Bronchial epithelial cell (primary cell): ENCODE results near the gene EPHA1. TPM values are rescaled to one million over a fixed set of nuclear protein-coding genes. Genes with fewer than 3 reads are reported as not detected.
A peak's percentile ranks its signal among the peaks of the same experiment; 100 is the strongest.
"Not testable (repeated sequence)": the region's sequence is repeated elsewhere in the genome, so short reads cannot be mapped to it uniquely, and the experiment has no call there.

Source experiments
- DNase-seq: peaks from one replicate; pipeline ENCODE4 v3.0.0-alpha.2; 2010; ENCODE audit warnings: low read depth
- FAIRE-seq: peaks from 2 replicates; lab custom pipeline; 2011; peaks lifted over from hg19 to GRCh38; lab: Jason Lieb, UNC
- H3K27me3 ChIP-seq: 2 replicates; pipeline ENCODE4 v1.5.1; 2011; ENCODE audit warnings: low read length; ENCODE audit not compliant: control insufficient read depth, insufficient read depth
- H3K36me3 ChIP-seq: 2 replicates; pipeline ENCODE4 v1.5.1; 2011; ENCODE audit warnings: low read length; ENCODE audit not compliant: control insufficient read depth, insufficient read depth
- H3K4me3 ChIP-seq: 2 replicates; pipeline ENCODE4 v1.5.1; 2011; ENCODE audit warnings: mild to moderate bottlenecking, low read depth, low read length, control low read depth
- total RNA-seq: library from RNA; depleted of rRNA; stranded (reverse); fragments of >200 nt; gene quantifications from 2 replicates; pipeline ENCODE4 v1.2.1, GENCODE V29; 2014
- TF ChIP-seq, protein P1 (sequence below): IDR thresholded peaks from 2 replicates; pipeline ENCODE4 v1.5.1; 2011; ENCODE audit warnings: mild to moderate bottlenecking, moderate library complexity, low read length, control low read depth, inconsistent platforms; ENCODE audit not compliant: insufficient read depth, severe bottlenecking

EPHA1 gene
- total RNA-seq, 1 donor from 2014 or later: 19.0 TPM

DNA sequence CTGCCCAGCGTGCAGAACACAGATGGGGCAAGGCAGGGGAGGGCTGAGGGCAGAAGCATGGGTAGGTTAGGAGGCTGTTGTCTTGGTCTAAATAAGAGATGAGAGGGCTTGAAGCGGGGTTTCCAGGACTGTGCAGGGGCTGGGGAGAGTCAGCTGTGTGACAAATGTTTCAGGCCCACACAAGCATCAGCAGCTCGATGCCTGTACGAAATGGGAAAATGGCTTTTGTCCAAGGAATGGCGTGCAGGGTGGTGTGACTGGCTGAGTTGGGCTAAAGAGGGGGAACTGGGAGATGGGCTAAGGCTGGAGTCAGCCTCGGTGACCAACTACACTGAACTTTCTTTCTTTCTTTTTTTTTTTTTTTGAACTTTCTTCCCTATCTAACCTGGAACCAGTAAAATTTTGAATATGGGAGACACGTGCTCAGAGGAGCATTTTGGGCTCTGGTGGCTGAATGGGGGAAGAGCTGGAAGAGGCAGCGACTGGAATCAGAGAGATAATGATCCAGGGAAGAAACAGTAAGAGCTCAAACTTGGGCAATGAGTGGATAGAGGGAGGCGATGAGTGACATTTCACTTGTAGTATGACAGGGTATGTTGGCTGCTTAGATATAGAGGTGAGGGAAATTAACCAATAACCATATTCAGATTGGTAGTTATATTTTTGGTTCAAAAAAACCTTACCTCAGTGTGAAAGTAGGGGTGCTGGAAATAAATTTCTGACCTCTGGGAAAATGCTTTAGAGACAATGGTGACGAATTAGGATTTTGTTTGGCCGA, 10.2 kb upstream of the EPHA1 start:
- DNase-seq: peak; percentile 54
- FAIRE-seq: no peak
- Histone ChIP-seq H3K4me3 (no peak overlapping the region), H3K27me3 (no peaks in the 10 kb centered on the region), H3K36me3 (no peaks in the 10 kb centered on the region)
- TF ChIP-seq, protein P1, sequence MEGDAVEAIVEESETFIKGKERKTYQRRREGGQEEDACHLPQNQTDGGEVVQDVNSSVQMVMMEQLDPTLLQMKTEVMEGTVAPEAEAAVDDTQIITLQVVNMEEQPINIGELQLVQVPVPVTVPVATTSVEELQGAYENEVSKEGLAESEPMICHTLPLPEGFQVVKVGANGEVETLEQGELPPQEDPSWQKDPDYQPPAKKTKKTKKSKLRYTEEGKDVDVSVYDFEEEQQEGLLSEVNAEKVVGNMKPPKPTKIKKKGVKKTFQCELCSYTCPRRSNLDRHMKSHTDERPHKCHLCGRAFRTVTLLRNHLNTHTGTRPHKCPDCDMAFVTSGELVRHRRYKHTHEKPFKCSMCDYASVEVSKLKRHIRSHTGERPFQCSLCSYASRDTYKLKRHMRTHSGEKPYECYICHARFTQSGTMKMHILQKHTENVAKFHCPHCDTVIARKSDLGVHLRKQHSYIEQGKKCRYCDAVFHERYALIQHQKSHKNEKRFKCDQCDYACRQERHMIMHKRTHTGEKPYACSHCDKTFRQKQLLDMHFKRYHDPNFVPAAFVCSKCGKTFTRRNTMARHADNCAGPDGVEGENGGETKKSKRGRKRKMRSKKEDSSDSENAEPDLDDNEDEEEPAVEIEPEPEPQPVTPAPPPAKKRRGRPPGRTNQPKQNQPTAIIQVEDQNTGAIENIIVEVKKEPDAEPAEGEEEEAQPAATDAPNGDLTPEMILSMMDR: no peak

DNA sequence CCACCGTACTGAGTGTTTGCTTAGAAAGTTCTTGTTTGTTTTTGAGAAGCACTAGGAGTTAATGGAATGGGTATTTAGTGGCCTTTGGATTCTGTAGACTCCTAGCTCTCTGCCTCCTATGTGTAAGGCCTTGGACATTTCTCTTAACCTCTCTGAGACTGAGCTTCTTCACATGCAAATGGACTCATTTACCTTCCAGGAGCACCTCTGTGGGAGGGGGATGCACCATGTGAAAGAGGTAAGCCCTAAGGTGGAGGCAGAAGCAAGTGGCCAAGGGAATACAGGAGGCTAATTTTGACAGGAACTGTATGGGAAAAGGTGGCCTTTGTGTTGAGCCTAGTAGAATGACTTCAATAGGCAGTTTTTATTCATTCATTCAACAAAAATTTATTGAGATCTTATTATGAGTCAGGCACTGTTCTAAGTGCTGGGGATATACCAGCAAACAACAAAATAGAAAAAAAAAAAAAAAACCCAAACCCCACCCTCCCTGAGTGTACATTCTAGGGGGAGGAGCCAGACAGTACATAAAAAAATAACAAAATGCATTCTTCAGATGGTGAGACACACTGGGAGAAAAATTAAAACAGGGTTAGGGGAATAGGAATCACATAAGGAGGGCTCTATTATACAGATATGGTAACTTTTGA, 9.2 kb upstream of the EPHA1 start:
- Histone ChIP-seq H3K27me3 (no peaks in the 10 kb centered on the region), H3K4me3 (no peak overlapping the region), H3K36me3 (no peaks in the 10 kb centered on the region)
- DNase-seq: peak; percentile 81
- TF ChIP-seq, protein P1: no peak
- FAIRE-seq: no peak

DNA sequence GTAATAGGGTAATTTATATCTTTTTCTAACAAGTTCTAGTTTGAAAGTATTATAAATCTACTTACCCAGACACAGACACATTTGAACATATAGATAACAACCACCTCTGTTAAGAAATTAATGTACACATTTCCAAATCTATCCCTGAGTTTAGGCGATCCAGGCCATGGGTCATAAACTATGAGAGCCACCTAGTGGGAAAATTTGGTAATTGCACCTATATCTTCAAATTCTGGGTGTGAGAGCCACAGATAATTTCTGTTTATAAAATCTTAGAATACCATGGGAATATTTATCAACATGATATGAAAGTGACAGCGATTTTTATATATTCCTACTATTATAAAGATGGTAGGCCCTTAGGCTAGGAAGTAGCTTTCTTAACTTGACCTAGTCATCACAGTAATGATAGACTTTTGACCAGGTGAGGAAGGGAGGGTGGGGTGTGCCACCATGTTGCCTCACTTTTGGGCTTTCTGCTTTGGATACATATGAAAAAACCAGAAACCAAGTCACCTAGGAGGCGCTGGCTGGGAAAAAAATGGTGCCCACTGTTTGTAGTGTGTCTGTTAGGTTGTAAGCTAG, 8.0 kb upstream of the EPHA1 start:
- H3K4me3 ChIP-seq: no peak overlapping the region
- no peak for FAIRE-seq
- H3K36me3 ChIP-seq: no peaks in the 10 kb centered on the region
- DNase-seq: peak; percentile 65
- H3K27me3 ChIP-seq: no peaks in the 10 kb centered on the region
- TF ChIP-seq, protein P1: peak; percentile 38

DNA sequence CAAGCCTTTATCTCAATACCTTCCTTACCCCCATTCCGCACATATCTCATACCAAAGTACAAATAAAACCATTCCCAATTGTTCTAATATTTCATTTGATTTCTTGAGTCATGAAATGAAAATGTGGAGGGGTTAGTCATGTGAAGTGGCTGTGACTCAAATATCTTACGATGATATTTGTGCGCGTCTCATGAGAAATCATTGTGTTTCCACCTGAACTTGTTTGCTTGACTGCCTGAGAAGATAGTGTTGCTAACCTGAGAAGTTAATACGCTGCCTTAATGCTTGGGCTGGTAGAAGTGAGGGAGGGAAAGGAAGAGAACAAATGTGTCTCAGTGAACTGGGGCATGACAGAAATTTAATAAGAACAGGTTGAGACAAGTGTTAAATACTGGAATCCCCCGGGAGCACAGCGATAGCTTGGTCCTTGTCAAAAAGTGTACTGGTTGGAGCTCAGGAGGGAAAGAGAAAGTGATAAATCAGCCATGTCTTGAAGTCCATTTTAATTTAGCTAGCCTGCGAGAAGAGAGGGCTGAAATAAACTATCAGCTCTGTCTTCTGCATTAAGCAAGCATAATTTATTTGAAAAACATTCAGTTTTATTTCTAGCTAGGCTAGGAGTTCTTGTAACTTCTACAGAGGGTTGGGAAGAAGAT, 7.2 kb upstream of the EPHA1 start:
- peak; percentile 94 for DNase-seq
- no peaks in the 10 kb centered on the region for H3K36me3 ChIP-seq
- FAIRE-seq: no peak
- TF ChIP-seq, protein P1: no peak
- H3K27me3 ChIP-seq: no peaks in the 10 kb centered on the region
- H3K4me3 ChIP-seq: no peak overlapping the region

DNA sequence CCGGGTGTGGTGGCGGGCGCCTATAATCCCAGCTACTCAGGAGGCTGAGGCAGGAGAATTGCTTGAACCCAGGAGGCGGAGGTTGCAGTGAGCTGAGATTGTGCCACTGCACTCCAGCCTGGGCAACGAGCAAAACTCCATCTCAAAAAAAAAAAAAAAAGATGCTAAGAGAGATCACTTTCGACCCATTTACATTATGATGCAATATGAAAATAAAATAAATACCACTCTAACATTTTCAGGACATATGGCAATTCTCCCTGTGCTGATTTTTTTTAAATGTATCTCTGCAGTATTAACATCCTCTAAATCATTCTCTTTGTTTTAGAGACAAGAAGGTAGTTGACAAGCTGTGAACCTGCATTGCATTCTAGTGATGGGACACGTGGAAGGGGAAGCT, 6.6 kb upstream of the EPHA1 start:
- H3K27me3 ChIP-seq, H3K4me3 ChIP-seq, DNase-seq, H3K36me3 ChIP-seq, FAIRE-seq: not testable (repeated sequence)

DNA sequence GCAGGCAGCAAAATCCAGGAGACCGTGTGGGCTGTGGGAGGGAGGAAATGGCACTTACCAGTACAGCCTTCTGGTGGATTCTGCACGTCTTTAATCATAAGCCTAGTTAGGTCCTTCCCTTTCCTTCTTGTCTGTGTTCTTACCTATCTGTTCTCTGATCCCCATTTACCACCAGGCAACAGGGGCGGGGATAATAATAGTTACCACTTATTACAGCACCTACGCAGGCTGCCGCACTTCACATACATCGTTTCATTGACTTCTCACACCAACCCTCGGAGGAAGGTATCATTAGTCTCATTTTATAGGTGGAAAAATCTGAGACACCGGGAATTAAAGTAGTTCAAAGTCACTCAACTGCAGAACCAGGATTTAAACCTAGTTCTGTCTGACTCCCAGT, 4.5 kb upstream of the EPHA1 start:
- TF ChIP-seq, protein P1: no peak

More for the DNA sequence above, 4.5 kb upstream of the EPHA1 start:
- no peaks in the 10 kb centered on the region for H3K36me3 ChIP-seq
- no peak overlapping the region for H3K4me3 ChIP-seq
- no peak for DNase-seq
- no peaks in the 10 kb centered on the region for H3K27me3 ChIP-seq
- no peak for FAIRE-seq
